HG03064 (cell line): ENCODE results near the gene YIF1A.
"Not testable (repeated sequence)": the region's sequence is repeated elsewhere in the genome, so short reads cannot be mapped to it uniquely, and the experiment has no call there.

Source experiments
- ATAC-seq: cut with Tn5 transposase; IDR thresholded peaks from one replicate; pipeline ENCODE4 v1.9.1; 2021; ENCODE audit warnings: low read depth; ENCODE audit not compliant: unreplicated experiment

YIF1A gene

GRCh38 chr11:66326261-66327111, 37.5 kb upstream of the YIF1A start:
- ATAC-seq = no peak

GRCh38 chr11:66325263-66325671, 36.3 kb upstream of the YIF1A start:
- ATAC-seq = no peak

- no peak for ATAC-seq
These were observed 35.7 kb upstream of the YIF1A start for GRCh38 chr11:66324664-66325063.

GRCh38 chr11:66323684-66324083, 34.7 kb upstream of the YIF1A start:
- no peak for ATAC-seq

- ATAC-seq = no peak
These were observed 33.9 kb upstream of the YIF1A start for GRCh38 chr11:66322732-66323427.

GRCh38 chr11:66321606-66322005, 32.7 kb upstream of the YIF1A start:
- ATAC-seq = no peak

- not testable (repeated sequence) for ATAC-seq
These were observed 31.8 kb upstream of the YIF1A start for GRCh38 chr11:66320748-66321147.

- ATAC-seq = not testable (repeated sequence)
These were observed 31.3 kb upstream of the YIF1A start for GRCh38 chr11:66320289-66320688.

- ATAC-seq = no peak
These were observed 29.6 kb upstream of the YIF1A start for GRCh38 chr11:66318600-66318970.

GRCh38 chr11:66317723-66318599, 29.0 kb upstream of the YIF1A start:
- ATAC-seq = no peak

GRCh38 chr11:66317322-66317722, 28.4 kb upstream of the YIF1A start:
- no peak for ATAC-seq

- ATAC-seq = no peak
These were observed 27.9 kb upstream of the YIF1A start, which contains the start of gene CD248 for GRCh38 chr11:66316849-66317251. CD248 (minus strand) TSS chr11:66317044; CDS start chr11:66317027, 17 bp downstream.

- ATAC-seq = no peak
These were observed 27.2 kb upstream of the YIF1A start for GRCh38 chr11:66315921-66316811.

- ATAC-seq = no peak
These were observed 26.5 kb upstream of the YIF1A start for GRCh38 chr11:66315498-66315885.

- ATAC-seq = no peak
These were observed 25.9 kb upstream of the YIF1A start for GRCh38 chr11:66314561-66315497.

GRCh38 chr11:66314186-66314501, 25.2 kb upstream of the YIF1A start:
- ATAC-seq = no peak

GRCh38 chr11:66313321-66314185, 24.6 kb upstream of the YIF1A start:
- no peak for ATAC-seq
